Vagina (tissue), 2 donors: ENCODE results near the gene RHOT2.

Source experiments
- CTCF ChIP-seq, 3 experiments: fragments of 450-650 bp in 2 of 3; fragments of 200-600 bp in 1 of 3; sonication (generic) in 1 of 3; IDR thresholded peaks; one replicate each; pipeline ENCODE4 v1.5.1; 2017 to 2019; ENCODE audit warnings: antibody characterized with exemption in 3 of 3, mild to moderate bottlenecking in 2 of 3, moderate library complexity in 2 of 3
- POLR2AphosphoS5 ChIP-seq, 2 donors: sonication (generic); formaldehyde crosslinking; IDR thresholded peaks; one replicate each; pipeline ENCODE4 v1.9.0; 2017; ENCODE audit warnings: antibody characterized with exemption in 2 of 2, mild to moderate bottlenecking in 2 of 2, low read depth in 1 of 2; ENCODE audit not compliant: insufficient read depth in 1 of 2

- TF ChIP-seq CTCF (IDR thresholded peaks at IDR 0.05) (no peak), POLR2AphosphoS5 (IDR thresholded peaks at IDR 0.05; ENCODE audit: insufficient read depth in 1 of 2, low read depth in 1 of 2) (no peak)
Measured at GRCh38 chr16:640614-641013, 27.3 kb upstream of the RHOT2 start.
